Keratinocyte (primary cell): ENCODE data around the gene HSPA12B.

Experiments used
- EZH2 ChIP-seq: IDR thresholded peaks from one replicate; pipeline ENCODE4 v1.6.1; 2012; ENCODE audit warnings: inconsistent platforms, mild to moderate bottlenecking, low read length, moderate library complexity
- TF ChIP-seq, protein P1 (sequence below), 3 experiments: IDR thresholded peaks in 1 of 3; conservative IDR thresholded peaks in 1 of 3; optimal IDR thresholded peaks in 1 of 3; 2 replicates in 2 of 3; 3 replicates in 1 of 3; pipeline versions ENCODE3 to v1.5.1; 2011; ENCODE audit warnings: low read length in 3 of 3, mild to moderate bottlenecking in 3 of 3, moderate library complexity in 2 of 3, control low read depth in 1 of 3, inconsistent platforms in 1 of 3; ENCODE audit not compliant: insufficient read depth in 2 of 3; ENCODE audit errors: extremely low read depth in 1 of 3

DNA sequence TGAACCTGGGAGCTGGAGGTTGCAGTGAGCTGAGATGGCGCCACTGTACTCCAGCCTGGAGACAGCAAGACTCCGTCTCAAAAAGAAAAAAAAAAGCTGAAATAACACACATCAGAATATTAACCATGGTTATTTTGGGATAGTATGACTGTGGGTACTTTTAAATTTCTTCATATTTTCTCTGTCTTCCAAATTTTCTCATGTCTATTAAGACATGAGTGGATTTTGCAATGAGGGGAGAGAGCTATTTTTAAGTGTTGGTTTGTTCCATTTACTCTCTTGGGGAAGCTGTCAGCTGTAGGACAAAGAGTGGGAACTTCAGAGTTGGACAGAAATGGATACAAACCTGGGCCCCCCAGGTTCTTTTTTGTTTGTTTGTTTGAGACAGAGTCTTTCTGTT lies 24.8 kb downstream of the HSPA12B start:
- TF ChIP-seq, protein P1, sequence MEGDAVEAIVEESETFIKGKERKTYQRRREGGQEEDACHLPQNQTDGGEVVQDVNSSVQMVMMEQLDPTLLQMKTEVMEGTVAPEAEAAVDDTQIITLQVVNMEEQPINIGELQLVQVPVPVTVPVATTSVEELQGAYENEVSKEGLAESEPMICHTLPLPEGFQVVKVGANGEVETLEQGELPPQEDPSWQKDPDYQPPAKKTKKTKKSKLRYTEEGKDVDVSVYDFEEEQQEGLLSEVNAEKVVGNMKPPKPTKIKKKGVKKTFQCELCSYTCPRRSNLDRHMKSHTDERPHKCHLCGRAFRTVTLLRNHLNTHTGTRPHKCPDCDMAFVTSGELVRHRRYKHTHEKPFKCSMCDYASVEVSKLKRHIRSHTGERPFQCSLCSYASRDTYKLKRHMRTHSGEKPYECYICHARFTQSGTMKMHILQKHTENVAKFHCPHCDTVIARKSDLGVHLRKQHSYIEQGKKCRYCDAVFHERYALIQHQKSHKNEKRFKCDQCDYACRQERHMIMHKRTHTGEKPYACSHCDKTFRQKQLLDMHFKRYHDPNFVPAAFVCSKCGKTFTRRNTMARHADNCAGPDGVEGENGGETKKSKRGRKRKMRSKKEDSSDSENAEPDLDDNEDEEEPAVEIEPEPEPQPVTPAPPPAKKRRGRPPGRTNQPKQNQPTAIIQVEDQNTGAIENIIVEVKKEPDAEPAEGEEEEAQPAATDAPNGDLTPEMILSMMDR (optimal IDR thresholded peaks at IDR 0.05 in 1 of 3, IDR thresholded peaks at IDR 0.05 in 1 of 3, conservative IDR thresholded peaks at IDR 0.05 in 1 of 3; ENCODE audit: extremely low read depth in 1 of 3, insufficient read depth in 2 of 3, low read length in 3 of 3): no peak
- no peak for TF ChIP-seq EZH2
